Activated T-cell treated with anti-CD3 and anti-CD28 coated beads, Interleukin-2, amount 50 U/mL, for 48 hours (primary cell): ENCODE results near the gene SPIN2B.

Source experiments
- DNase-seq, 2 experiments: peaks; one replicate each; pipeline ENCODE4 v3.0.0-alpha.2; 2020

The SPIN2B gene

GRCh38 chrX:57070185-57070984 is 51.0 kb downstream of the SPIN2B start:
- DNase-seq: no peak
